Caco-2 (cell line): ENCODE results near the gene ARSA. TPM values are rescaled to one million over a fixed set of nuclear protein-coding genes. Genes with fewer than 3 reads are reported as not detected.
A peak's percentile ranks its signal among the peaks of the same experiment; 100 is the strongest.

Source experiments
- BruUV-seq: library from RNA; stranded (reverse); fragments of 400-500 nt; replicated peaks from 2 replicates; lab custom pipeline; 2021; lab: Mats Ljungman, UMichigan
- CTCF ChIA-PET: fragments of 300-600 bp; sonication (Branson Sonifier 250); formaldehyde crosslinking; loops from one replicate; lab custom pipeline; 2022; ENCODE audit warnings: antibody characterized with exemption; lab: Charles Lee
- POLR2A ChIA-PET: fragments of 300-600 bp; sonication (Branson Sonifier 250); formaldehyde crosslinking; loops from one replicate; lab custom pipeline; 2022; ENCODE audit warnings: antibody characterized with exemption; lab: Charles Lee
- DNase-seq, 2 experiments: peaks; one replicate each; pipeline versions ENCODE4 v3.0.0 to v3.0.0-alpha.2; 2020 to 2022
- H3K27me3 ChIP-seq: replicated peaks from 2 replicates; pipeline ENCODE4 v1.6.0; 2011; ENCODE audit warnings: low read length; ENCODE audit not compliant: control insufficient read depth, insufficient read depth
- H3K36me3 ChIP-seq: 2 replicates; pipeline ENCODE4 v1.5.1; 2011; ENCODE audit warnings: low read length; ENCODE audit not compliant: control insufficient read depth, insufficient read depth
- H3K4me1 ChIP-seq: fragments of 250-450 bp; sonication (Bioruptor Pico); 2 replicates; pipeline ENCODE4 v1.5.1; 2020; ENCODE audit warnings: mild to moderate bottlenecking
- H3K4me3 ChIP-seq: 2 replicates; pipeline ENCODE4 v1.5.1; 2011; ENCODE audit warnings: low read depth, mild to moderate bottlenecking, control low read depth, low read length
- H3K9me3 ChIP-seq: fragments of 250-450 bp; sonication (Bioruptor Pico); 2 replicates; pipeline ENCODE4 v1.5.1; 2020; ENCODE audit warnings: mild to moderate bottlenecking, moderate library complexity
- H3K27ac Mint-ChIP-seq: one replicate; pipeline ENCODE4 v1.8.0; 2022; ENCODE audit warnings: mixed read lengths; ENCODE audit not compliant: unreplicated experiment
- H3K27me3 Mint-ChIP-seq: one replicate; pipeline ENCODE4 v1.8.0; 2022; ENCODE audit warnings: mixed read lengths; ENCODE audit not compliant: insufficient read depth, unreplicated experiment
- H3K36me3 Mint-ChIP-seq: one replicate; pipeline ENCODE4 v1.8.0; 2022; ENCODE audit warnings: mild to moderate bottlenecking, mixed read lengths; ENCODE audit not compliant: insufficient read depth, unreplicated experiment
- H3K4me1 Mint-ChIP-seq: one replicate; pipeline ENCODE4 v1.8.0; 2022; ENCODE audit warnings: low read depth, mixed read lengths; ENCODE audit not compliant: unreplicated experiment
- H3K4me3 Mint-ChIP-seq: one replicate; pipeline ENCODE4 v1.8.0; 2022; ENCODE audit warnings: mild to moderate bottlenecking, moderate library complexity, mixed read lengths; ENCODE audit not compliant: unreplicated experiment
- H3K9me3 Mint-ChIP-seq: one replicate; pipeline ENCODE4 v1.8.0; 2022; ENCODE audit warnings: mixed read lengths; ENCODE audit not compliant: unreplicated experiment
- CTCF ChIP-seq, 2 experiments: fragments of 200-600 bp in 1 of 2; IDR thresholded peaks; 1 replicate in 1 of 2; 2 replicates in 1 of 2; pipeline versions ENCODE4 v1.5.1 to v1.8.0; 2011 to 2022; ENCODE audit warnings: antibody characterized with exemption in 1 of 2, control low read depth in 1 of 2, inconsistent platforms in 1 of 2, low read depth in 1 of 2, low read length in 1 of 2, mild to moderate bottlenecking in 1 of 2, moderate library complexity in 1 of 2; ENCODE audit not compliant: insufficient read depth in 1 of 2, severe bottlenecking in 1 of 2, unreplicated experiment in 1 of 2
- intact Hi-C: fragments of 100-400 bp; cut with micrococcal nuclease; formaldehyde crosslinking; loops from one replicate; pipeline ENCODE4 v1.10.0; 2022; ENCODE audit not compliant: unreplicated experiment
- total RNA-seq: library from RNA; stranded (reverse); gene quantifications from 2 replicates; pipeline ENCODE4 v1.2.3, GENCODE V29; 2022

ARSA gene
- total RNA-seq, 1 experiment from 2014 or later: 11.5 TPM

DNA sequence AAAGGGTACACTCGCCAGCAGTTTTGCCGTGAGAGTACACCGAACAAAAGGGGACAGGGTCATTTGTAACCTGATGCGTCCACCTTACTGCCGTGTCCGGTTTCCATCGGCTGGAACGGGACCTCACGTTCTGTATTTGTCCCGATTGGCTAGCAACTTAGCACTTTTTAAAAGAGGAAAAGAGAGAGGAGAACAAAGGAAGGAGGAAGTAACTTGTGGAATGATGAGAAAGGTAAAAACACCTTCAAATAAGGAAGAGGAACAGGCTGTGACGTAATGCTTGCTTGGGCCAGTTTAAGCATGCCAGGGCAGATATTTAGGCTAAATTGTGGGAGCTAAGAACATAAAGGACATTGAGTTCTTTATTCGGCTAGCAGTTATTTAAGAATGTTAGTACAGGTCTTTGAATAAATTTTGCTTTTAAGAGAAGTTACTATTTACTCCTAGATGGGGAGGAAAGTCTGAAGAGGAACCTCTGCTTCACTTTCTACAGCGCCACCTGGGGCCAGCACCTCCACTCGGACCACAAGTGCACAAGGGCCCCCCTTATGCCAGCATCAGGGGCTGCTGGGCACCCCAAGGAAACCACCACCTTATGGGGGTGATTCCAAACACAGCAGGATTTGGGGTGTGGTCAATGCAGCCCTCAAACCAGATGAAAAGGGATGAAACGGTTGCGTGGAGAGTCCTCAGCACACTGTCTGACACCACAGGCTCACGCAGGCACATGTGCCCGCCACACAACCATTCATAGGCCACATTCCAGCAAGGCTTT, 5.8 kb downstream of the ARSA start:
- intact Hi-C loops: loop anchor here (2.0 to 5.0 kb wide), 2 partner anchors 69 to 90 kb away; partner anchors contain the start of gene TYMP
- Histone ChIP-seq H3K27me3 (no peaks in the 10 kb centered on the region), H3K4me1 (peaks cover 18% of the 10 kb centered on the region), H3K9me3 (no peaks in the 10 kb centered on the region), H3K36me3 (no peaks in the 10 kb centered on the region; the same call in 1 of the 2 replicates), H3K4me3 (peak overlapping the region; percentile 8)
- peak overlapping the region; percentile 82 for H3K4me3 Mint-ChIP-seq
- peaks cover 13% of the 10 kb centered on the region for H3K4me1 Mint-ChIP-seq
- H3K27ac Mint-ChIP-seq: peak overlapping the region; percentile 78
- ChIA-PET POLR2A (no interaction called here), CTCF (interaction anchor here (1.9 to 3.0 kb wide), 3 partner anchors 47 to 115 kb away, joined by 9 to 23 read pairs (median 14); partner anchors contain the start of genes LMF2, NCAPH2 and SCO2)
- BruUV-seq: no TSS peak
- H3K36me3 Mint-ChIP-seq: no peaks in the 10 kb centered on the region
- no peaks in the 10 kb centered on the region for H3K9me3 Mint-ChIP-seq
- H3K27me3 Mint-ChIP-seq: no peaks in the 10 kb centered on the region
- peak in 1 of 2 experiments; percentile 33 for TF ChIP-seq CTCF (IDR thresholded peaks at IDR 0.05; ENCODE audit: insufficient read depth in 1 of 2, low read depth in 1 of 2, low read length in 1 of 2, severe bottlenecking in 1 of 2, unreplicated experiment in 1 of 2)
- DNase-seq: no peak

GRCh38 chr22:50621356-50621880, 6.5 kb downstream of the ARSA start:
- Mint-ChIP-seq H3K4me1 (peaks cover 13% of the 10 kb centered on the region), H3K9me3 (no peaks in the 10 kb centered on the region), H3K36me3 (no peaks in the 10 kb centered on the region), H3K4me3 (peak overlapping the region; percentile 82), H3K27me3 (no peaks in the 10 kb centered on the region), H3K27ac (peak overlapping the region; percentile 78)
- BruUV-seq: no TSS peak
- H3K4me3 ChIP-seq: peak overlapping the region; percentile 39; the same call in 1 of the 2 replicates
- no peaks in the 10 kb centered on the region for H3K9me3 ChIP-seq
- no peaks in the 10 kb centered on the region for H3K27me3 ChIP-seq
- ChIA-PET POLR2A (interaction anchor here (1.2 kb wide), 1 partner anchor 114 kb away, joined by 3 read pairs; the partner anchor contains the start of gene LMF2), CTCF (interaction anchor here (0.8 to 3.0 kb wide), 7 partner anchors 37 to 114 kb away, joined by 3 to 23 read pairs (median 9); partner anchors contain the start of genes CHKB, LMF2, NCAPH2 and SCO2)
- no peak for TF ChIP-seq CTCF (IDR thresholded peaks at IDR 0.05; ENCODE audit: insufficient read depth in 1 of 2, low read depth in 1 of 2, low read length in 1 of 2, severe bottlenecking in 1 of 2, unreplicated experiment in 1 of 2)
- intact Hi-C loops: loop anchor here (2.0 to 5.0 kb wide), 2 partner anchors 69 to 89 kb away; partner anchors contain the start of gene TYMP
- H3K4me1 ChIP-seq: peaks cover 18% of the 10 kb centered on the region
- H3K36me3 ChIP-seq: no peaks in the 10 kb centered on the region; the same call in 1 of the 2 replicates
- no peak for DNase-seq
